ACHN (cell line): ENCODE results near the gene BNIP2.

Experiments used
- DNase-seq: peaks from one replicate; pipeline ENCODE4 v3.0.0-alpha.2; 2015
- in situ Hi-C: cut with HindIII; loops from 2 replicates; pipeline ENCODE4 v1.10.0; 2017; ENCODE audit warnings: low sequenced_read_pairs, low pct_ligation_motif_present, low pct_unique_long_range_greater_than_20kb

The BNIP2 gene

DNA sequence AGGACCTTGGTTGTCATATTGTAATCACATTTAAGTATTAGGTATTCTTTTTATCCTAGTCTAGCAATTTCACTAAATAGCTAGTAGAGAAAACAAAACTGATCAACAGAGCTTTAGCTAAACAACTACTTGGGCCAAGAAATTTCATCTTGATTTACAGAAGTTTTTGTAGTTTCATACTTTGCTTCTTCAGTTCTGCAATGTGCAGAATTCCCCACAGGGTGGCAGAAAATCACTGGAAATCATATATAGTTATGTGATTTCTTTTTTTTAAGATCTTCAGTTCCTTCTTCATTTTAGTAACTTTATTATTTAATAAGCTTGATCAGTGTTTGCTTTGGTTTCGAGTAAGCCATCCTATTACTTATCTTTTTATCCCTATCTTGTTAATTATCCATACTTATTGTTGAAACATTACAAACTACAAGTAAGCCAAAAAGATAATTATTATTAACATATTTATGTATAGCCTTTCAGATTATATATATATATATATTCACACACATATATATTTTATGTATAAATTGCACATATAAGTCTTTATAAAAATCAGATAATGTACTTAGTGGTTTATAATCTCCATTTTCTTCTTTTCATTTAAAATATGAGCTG lies 2.2 kb upstream of the BNIP2 start:
- DNase-seq, result peak; percentile 59
- in situ Hi-C loops, result no loop called here

DNA sequence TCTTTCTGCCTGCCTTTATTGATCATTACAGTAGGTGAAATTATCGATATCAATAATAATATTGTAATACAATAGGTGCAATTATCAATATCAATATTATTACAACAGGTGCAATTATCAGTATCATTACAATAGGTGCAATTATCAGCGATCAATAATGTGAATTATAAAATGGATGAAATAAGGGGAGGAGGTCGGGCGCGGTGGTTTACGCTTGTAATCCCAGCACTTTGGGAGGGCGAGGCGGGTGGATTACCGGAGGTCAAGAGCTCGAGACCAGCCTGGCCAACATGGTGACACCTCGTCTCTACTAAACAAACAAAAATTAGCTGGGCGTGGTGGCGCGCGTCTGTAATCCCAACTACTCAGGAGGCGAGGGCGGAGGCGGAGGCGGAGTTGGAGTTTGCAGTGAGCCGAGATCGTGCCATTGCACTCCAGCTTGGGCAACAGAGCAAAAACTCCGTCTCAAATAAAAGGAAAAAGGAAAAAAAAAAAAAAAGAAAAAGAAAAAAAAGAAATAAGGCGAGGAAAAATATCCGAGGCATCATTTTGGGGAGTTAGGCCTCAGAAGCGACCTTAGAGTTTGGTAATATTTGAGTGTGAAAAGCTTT lies 611 bp upstream of the BNIP2 start:
- in situ Hi-C loops, result no loop called here
- peak; percentile 78 for DNase-seq

DNA sequence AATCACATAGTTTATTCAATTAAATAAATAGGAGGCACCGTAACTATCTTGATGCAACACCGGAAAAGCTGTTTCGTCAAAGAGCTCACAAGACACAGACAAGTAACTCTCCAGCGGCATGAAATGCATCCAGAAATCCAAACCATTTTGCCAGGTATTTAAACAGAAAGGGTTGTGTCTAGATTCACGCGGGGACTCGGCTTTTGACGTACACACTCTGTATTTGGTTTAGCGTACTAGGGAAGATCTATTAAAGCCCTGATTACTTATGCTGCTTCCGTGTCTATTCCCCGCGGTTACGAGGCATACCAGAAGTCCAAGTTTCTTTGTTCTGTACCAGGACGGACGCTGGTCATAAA lies 718 bp downstream of the BNIP2 start:
- in situ Hi-C loops, result no loop called here
- peak; percentile 59 for DNase-seq

DNA sequence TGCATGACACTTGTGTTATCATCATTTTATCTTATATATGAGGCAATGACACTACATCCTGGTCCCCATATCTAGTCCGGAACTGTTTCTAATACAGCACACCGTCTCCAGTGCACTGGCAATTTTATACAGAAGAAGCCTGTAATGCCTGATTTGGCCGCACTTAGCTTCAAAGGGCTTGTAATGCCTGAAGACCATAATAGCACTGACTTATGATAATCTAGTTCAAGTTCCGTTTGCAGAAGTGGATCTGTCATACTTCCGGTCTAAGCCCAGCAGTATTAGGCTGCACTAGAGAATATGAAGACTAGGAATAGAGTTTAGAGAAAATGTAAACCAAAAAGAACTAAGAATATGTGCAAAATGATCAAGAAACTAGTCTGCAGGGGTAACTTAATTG lies 1.3 kb downstream of the BNIP2 start:
- in situ Hi-C loops, result no loop called here
- DNase-seq, result peak; percentile 27

DNA sequence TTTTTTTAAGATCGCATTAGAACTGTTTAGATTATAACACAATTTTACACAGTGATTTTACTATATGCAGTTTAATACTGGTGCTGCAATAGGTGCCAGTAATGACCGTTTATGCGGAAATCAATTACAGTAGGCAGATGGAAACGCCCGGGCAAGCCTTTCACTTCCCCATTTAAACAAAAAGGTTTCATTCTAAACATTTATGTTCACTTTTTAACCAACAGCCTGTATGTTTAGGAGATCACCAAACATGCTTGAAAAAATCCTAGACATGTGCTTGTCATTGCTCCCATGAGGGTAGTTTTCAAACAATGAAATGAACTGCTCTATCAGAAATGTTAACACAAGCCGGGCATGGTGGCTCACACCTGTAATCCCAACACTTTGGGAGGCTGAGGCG lies 2.7 kb downstream of the BNIP2 start:
- in situ Hi-C loops, result no loop called here
- no peak for DNase-seq

DNA sequence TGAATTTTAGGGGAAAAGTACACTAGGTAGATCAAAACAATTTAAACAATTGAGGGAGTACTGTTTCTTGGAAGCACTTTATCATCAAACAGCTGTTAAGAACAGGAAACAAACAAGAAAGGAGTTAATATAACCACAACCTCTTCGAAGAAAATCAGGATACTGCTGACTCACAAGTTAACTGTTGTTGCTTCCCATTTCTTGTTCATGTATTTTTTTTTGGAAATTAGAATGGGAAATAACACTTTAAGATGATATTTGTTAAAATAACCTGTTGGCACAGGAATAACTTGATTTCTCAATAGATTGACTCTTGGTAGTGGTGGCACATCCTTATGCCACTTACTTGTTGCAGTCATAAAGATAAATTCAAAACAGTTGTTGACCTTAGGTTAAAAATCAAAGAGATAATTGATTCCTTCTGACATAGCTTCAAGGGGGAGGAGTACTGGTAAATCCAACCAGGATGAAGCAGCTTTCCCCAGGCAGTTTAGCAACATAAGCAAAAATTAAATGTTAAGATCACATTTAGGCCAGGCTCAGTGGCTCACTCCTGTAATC lies 3.3 kb downstream of the BNIP2 start:
- in situ Hi-C loops, result no loop called here
- no peak for DNase-seq

DNA sequence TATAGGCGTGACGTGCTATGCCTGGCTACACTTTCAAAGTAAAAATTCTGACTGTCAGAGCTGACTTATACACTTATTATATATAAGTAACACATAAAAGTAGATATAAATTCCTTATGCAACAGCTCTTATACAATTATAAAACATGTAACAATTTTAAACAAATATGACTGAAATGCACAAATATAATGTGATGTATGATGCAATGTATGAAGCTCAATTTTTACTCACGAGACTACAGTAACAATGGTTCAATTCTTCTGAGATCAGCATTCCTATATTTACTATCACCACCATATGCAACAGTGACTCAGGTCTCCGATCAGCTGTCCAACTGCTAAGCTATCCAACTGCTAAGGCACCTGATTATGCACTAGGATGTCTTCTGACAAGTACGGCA lies 8.2 kb downstream of the BNIP2 start:
- in situ Hi-C loops, result no loop called here
- DNase-seq, result no peak

DNA sequence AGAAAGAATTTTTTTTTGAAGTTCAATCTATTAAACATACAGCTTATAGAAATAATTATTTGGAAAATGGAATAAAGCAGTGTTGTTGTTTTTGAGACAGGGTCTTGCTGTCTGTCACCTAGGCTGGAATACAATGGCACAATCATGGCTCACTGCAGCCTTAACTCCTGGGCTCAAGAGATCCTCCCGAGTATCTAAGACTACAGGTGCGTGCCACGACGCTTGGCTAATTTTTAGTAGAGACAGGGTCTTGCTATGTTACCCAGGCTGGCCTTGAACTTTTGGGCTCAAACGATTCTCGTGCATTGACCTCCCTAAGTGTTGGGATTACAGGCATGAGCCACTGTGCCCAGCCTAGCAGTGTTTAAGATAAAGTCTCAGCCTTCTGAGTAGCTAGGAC lies 8.8 kb downstream of the BNIP2 start:
- DNase-seq, result no peak
- in situ Hi-C loops, result no loop called here

DNA sequence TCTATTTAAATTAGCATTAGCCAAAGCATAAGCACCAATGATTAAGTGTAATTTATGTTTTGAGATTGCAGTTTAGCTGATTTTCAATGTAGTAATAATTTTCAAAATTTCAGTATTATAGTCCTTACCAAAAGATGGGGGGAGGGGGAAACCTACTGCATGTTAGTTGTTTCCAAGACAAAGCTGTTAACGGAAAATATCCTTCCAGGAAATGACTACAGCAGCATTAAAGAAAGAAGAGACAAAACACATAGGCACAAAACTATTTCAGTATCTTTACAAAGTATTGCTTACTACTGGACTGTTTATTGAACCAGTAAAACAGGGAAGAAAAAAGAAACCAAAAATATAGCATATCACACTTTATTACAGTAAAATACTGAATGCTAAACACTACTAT lies 10.5 kb downstream of the BNIP2 start:
- in situ Hi-C loops, result no loop called here
- DNase-seq, result no peak

DNA sequence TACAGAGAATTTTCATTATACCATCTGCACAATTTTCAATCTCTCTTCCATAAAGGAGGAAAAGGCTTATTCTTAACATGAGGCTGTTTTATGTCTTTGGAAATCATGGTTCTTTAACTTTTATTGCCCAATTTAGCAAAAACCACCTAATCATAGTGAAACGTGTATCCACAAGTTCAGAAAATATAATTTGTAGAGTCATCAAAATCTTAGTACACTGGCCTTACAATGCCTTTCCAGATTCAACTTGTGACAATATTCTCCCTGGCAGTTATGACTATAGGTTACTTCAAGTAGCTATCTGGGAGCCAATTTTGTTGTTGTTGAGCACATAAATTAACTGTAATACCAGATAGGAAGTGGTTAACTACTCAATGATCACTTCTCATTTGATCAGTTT lies 10.9 kb downstream of the BNIP2 start:
- in situ Hi-C loops, result no loop called here
- DNase-seq, result no peak

DNA sequence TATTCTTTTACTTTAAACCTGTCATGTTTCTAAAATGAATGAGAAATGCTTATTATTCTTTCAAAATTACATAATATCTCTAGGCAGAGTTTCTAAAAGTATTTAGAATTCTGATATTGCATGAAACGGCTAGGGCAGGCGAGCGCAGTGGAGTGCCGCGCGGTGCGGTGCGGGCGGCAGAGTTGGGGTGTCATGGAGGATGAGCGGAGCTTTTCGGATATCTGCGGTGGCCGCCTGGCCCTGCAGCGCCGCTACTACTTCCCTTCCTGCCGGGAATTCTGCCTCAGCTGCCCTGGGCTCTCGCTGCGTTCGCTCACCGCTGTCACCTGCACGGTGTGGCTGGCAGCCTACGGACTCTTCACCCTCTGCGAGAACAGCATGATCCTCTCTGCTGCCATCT lies 12.6 kb downstream of the BNIP2 start:
- in situ Hi-C loops, result no loop called here
- no peak for DNase-seq

DNA sequence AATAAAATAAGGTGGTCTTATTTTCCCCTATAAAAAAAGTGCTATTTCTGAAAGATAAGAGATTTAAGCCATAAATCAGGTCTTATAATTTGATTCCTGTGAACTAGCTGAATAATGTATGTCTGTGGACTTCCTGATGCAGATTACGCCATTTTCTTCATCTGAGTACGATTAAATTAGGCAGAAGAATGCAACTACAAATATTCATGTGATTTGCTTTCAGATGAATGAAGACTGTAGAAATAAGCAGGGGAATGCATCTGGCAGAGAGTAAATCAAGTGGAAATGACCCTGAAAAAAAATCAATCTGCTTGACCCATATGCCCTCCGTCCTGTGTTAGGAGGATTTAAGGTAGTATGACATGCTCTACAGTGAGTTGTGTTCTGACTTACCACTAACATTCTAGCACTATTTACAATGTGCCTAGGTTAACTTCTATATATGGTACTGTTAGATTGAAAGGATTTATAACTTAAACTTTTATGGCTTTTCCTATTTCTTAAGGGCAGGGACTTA lies 14.7 kb downstream of the BNIP2 start:
- DNase-seq, result no peak
- in situ Hi-C loops, result no loop called here

DNA sequence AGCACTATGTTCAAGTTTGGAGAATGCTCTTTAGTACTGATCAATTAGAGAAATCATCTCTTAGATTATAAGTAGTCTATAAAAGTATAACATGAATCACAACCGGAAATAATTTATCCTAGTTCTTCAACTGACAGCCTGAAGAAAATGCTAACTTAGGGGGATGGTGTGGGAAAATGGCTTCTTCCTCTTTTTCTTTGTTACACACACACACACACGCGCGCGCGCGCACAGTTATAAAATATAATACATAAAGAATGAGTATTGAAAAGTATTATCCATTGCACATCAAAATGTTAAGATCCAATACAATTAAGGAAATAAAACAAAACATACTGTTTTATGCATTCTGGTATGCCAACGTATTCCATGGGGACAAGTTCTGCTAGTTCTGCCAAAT lies 20.6 kb downstream of the BNIP2 start:
- in situ Hi-C loops, result no loop called here
- DNase-seq, result no peak

DNA sequence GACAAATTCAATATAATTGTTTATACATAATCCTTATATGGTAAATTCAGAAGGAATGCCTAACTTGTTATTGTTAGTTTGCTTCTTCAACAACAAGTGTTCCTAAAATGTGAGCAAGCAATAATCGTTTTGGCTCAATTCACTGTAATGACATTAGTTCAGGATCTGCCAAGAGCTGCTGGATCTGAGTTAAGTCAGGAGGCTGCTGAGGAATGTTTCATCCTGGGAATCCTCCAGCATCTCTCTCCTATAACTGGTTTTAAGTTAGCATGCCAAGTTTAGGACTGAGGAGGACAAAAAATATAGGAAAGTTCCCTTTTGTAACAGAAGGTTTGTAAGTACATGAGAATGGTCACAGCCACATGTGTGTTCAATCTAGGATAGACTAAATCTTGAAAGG lies 26.9 kb downstream of the BNIP2 start:
- in situ Hi-C loops, result no loop called here
- no peak for DNase-seq

DNA sequence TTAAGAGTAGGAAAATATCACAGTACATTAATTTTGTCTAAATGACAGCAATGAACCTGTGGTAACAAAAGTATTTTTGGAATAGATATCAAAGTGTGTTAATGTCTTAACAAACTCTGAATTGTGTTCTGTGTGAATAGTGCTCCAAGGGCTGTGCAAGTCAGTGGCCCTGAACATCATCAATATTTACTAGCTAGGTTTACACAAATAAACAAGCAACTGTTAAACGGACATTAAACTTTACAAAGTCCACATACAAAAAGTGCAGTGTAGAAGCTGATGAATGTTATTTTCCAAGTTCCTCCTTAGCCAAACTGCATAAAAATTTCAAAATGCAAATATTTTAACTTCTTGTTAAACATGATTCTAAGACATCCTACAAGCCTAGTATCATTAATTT lies 29.8 kb downstream of the BNIP2 start:
- DNase-seq, result no peak
- in situ Hi-C loops, result no loop called here

DNA sequence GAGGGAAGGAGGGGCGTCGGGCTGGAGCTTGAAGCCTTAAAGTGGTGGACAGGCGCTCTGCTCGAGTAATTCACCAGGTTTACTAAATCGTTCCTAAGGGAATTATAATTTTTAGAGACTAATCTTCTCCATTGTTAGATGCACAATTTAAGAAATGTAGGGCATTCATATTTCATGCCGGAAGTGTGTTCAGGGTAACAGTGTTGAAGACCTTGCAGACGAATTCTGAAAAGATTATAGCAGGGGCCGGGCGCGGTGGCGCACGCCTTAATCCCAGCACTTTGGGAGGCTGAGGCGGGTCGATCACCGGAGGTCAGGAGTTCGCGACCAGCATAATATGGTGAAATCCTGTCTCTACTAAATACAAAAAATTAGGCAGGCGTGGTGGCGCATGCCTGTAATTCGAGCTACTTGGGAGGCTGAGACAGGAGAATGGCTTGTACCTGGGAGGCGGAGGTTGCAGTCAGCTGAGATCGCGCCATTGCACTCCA lies 31.4 kb downstream of the BNIP2 start:
- in situ Hi-C loops, result no loop called here
- no peak for DNase-seq

DNA sequence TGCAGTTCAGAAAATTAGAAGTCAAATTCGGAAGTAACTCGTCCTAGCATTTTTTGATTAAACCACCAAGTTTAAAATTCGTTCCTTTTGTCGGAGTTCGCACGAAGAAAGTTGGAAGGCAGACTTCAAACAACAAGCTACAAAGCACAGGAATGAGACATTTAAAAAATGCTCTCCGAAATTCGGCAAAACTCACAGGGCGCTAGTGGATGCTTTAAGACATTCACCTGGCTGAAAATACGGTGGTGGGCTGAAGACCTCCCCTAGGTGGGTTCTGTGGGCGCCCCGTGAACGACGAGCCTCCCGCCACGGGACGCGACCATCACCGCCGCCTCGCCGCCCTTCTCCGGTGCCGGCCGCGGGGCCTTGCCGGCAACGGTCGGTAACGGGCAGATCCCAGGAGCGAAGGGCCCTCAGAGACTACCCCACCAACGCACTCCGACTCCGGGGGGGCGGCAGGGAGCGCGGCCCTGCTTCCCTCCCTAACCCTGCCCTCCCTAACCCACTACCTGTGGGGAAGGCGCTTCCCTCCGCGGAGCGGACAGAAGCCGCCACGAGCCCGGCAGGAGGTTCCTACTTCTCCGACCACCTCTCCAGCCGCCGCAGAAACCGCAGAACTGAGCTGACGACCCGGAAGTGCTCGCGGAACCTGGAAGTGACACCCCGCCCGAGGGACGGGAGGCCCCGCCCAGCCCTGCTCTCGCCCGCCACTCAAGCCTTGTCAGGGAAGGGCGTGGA lies 32.1 kb downstream of the BNIP2 start, which contains the start of gene GTF2A2:
Gene GTF2A2, minus strand, starts transcription at position 619 of the 738 bp plus-strand sequence. CDS start 5,238 bp downstream, outside the sequence.
- in situ Hi-C loops, result no loop called here
- DNase-seq, result peak; percentile 94

DNA sequence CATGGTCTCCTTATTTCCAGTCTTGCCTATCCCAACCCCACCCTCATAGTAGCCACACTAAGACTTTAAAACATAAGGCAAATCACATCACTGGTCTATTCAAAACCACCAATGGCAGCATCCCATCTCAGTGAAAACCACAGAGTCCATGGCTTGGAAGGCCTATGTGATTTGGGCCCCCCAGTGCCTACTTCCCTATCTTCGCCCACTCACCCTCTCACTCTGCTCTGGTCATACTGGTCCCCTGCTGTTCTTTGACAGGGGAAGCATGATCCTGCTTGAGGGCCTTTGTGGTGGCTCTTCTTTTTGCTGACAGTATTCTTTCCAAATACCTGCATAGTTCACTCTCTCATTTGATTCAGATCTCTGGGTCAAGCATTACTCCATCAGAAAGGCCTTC lies 35.1 kb downstream of the BNIP2 start:
- in situ Hi-C loops, result no loop called here
- DNase-seq, result no peak

DNA sequence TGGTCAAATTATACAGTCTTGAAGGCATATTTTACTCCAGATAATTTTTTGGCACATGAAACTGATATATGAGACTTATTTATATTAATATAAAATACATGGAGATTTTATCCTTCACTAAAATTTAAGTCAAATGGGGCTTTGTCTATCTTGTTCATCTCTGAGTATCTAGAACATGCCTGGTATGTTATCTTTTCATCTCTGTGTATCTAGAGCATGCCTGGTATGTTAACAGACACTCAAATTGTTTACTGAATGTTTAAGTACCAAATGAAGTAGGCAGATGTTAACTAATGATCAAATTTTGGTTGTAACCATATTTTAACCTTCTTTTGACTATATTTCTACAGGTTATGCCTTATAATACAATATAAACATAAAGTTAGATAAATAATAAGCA lies 39.5 kb downstream of the BNIP2 start:
- no peak for DNase-seq
- in situ Hi-C loops, result no loop called here
